ENCODE results near the gene KCNMA1. TPM values are rescaled to one million over a fixed set of nuclear protein-coding genes. Genes with fewer than 3 reads are reported as not detected.

KCNMA1 gene
- polyA plus RNA-seq, 1 of the 3 experiments (the other 2 are of a cell fraction) = 107 TPM

DNA sequence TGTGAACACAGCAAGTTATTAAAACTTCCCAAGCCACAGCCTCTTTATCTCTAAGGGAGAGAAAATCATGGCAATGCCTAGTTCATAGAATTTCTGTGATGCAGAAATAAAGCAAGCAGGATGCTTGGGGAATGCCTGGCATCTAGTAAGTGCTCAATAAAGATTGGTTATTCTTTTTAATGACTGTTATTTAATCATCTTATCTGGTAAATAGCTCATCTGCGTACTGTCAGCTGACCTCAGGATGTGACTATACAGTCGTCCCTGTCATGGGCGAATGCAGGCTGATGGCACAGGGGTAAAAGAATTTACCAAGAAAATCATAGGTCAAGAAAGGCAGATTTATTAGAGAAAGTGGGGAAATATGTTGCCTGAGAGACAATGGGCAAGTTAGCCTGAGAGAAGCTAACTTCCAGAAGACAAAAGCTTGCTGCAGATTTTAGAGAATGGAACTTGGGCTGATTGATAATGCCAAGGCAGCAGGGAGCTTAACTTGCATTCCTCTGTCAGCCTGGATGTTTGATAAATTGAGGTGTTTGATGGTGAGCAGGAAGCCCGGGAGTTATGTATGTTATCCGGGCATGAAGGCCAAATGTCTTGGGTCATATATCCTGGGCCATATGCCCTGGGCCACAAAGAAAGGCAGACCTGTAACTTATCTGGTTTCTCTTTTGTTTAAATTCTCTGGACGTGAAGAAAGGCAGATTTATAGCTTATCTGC is 126.0 kb downstream of the KCNMA1 start (continued):
- TF ChIP-seq, protein P1, sequence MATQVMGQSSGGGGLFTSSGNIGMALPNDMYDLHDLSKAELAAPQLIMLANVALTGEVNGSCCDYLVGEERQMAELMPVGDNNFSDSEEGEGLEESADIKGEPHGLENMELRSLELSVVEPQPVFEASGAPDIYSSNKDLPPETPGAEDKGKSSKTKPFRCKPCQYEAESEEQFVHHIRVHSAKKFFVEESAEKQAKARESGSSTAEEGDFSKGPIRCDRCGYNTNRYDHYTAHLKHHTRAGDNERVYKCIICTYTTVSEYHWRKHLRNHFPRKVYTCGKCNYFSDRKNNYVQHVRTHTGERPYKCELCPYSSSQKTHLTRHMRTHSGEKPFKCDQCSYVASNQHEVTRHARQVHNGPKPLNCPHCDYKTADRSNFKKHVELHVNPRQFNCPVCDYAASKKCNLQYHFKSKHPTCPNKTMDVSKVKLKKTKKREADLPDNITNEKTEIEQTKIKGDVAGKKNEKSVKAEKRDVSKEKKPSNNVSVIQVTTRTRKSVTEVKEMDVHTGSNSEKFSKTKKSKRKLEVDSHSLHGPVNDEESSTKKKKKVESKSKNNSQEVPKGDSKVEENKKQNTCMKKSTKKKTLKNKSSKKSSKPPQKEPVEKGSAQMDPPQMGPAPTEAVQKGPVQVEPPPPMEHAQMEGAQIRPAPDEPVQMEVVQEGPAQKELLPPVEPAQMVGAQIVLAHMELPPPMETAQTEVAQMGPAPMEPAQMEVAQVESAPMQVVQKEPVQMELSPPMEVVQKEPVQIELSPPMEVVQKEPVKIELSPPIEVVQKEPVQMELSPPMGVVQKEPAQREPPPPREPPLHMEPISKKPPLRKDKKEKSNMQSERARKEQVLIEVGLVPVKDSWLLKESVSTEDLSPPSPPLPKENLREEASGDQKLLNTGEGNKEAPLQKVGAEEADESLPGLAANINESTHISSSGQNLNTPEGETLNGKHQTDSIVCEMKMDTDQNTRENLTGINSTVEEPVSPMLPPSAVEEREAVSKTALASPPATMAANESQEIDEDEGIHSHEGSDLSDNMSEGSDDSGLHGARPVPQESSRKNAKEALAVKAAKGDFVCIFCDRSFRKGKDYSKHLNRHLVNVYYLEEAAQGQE (IDR thresholded peaks at IDR 0.05; ENCODE audit: low read depth, low read length) = peak; percentile 27; the same call in 1 of the 2 replicates
- TF ChIP-seq, protein P2, sequence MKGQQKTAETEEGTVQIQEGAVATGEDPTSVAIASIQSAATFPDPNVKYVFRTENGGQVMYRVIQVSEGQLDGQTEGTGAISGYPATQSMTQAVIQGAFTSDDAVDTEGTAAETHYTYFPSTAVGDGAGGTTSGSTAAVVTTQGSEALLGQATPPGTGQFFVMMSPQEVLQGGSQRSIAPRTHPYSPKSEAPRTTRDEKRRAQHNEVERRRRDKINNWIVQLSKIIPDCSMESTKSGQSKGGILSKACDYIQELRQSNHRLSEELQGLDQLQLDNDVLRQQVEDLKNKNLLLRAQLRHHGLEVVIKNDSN (IDR thresholded peaks at IDR 0.05; ENCODE audit: borderline replicate concordance, low read depth) = no peak; the same call in 1 of the 2 replicates
- peak; percentile 58; the same call in 1 of the 2 replicates for TF ChIP-seq RXRA (IDR thresholded peaks at IDR 0.05; ENCODE audit: borderline replicate concordance, low read depth)
- TF ChIP-seq NFIC (IDR thresholded peaks at IDR 0.05; ENCODE audit: borderline replicate concordance) = peak; percentile 65
- TF ChIP-seq, protein P3, sequence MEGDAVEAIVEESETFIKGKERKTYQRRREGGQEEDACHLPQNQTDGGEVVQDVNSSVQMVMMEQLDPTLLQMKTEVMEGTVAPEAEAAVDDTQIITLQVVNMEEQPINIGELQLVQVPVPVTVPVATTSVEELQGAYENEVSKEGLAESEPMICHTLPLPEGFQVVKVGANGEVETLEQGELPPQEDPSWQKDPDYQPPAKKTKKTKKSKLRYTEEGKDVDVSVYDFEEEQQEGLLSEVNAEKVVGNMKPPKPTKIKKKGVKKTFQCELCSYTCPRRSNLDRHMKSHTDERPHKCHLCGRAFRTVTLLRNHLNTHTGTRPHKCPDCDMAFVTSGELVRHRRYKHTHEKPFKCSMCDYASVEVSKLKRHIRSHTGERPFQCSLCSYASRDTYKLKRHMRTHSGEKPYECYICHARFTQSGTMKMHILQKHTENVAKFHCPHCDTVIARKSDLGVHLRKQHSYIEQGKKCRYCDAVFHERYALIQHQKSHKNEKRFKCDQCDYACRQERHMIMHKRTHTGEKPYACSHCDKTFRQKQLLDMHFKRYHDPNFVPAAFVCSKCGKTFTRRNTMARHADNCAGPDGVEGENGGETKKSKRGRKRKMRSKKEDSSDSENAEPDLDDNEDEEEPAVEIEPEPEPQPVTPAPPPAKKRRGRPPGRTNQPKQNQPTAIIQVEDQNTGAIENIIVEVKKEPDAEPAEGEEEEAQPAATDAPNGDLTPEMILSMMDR (IDR thresholded peaks at IDR 0.05) = no peak
- TF ChIP-seq, protein P4, sequence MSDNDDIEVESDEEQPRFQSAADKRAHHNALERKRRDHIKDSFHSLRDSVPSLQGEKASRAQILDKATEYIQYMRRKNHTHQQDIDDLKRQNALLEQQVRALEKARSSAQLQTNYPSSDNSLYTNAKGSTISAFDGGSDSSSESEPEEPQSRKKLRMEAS (IDR thresholded peaks at IDR 0.05; ENCODE audit: low read depth) = no peak; the same call in 1 of the 2 replicates
- no peak for TF ChIP-seq RAD21 (IDR thresholded peaks at IDR 0.05; ENCODE audit: low read length)
- TF ChIP-seq EZH2phosphoT487 (IDR thresholded peaks at IDR 0.05; ENCODE audit: borderline replicate concordance, low read depth) = no peak
- TF ChIP-seq SMC3 (IDR thresholded peaks at IDR 0.05; ENCODE audit: low read depth, low read length) = no peak
- TF ChIP-seq FOXM1 (IDR thresholded peaks at IDR 0.05; ENCODE audit: low read depth) = 0 out of 2 replicates have a peak, but pooled peaks have one; percentile 60
- TF ChIP-seq EP300 (IDR thresholded peaks at IDR 0.05; ENCODE audit: borderline replicate concordance in 1 of 2, low read depth in 1 of 2, low read length in 1 of 2) = peak; percentile 24 to 89; a peak in 2 of 4 replicates
- peak; percentile 33; the same call in 1 of the 2 replicates for TF ChIP-seq JUND (IDR thresholded peaks at IDR 0.05)
- 0 out of 2 replicates have a peak, but pooled peaks have one; percentile 22 for TF ChIP-seq RCOR1 (IDR thresholded peaks at IDR 0.05; ENCODE audit: low read length)
- TF ChIP-seq, protein P5, sequence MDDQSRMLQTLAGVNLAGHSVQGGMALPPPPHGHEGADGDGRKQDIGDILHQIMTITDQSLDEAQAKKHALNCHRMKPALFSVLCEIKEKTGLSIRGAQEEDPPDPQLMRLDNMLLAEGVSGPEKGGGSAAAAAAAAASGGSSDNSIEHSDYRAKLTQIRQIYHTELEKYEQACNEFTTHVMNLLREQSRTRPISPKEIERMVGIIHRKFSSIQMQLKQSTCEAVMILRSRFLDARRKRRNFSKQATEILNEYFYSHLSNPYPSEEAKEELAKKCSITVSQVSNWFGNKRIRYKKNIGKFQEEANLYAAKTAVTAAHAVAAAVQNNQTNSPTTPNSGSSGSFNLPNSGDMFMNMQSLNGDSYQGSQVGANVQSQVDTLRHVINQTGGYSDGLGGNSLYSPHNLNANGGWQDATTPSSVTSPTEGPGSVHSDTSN (IDR thresholded peaks at IDR 0.05) = peak; percentile 92
- TF ChIP-seq, protein P6, sequence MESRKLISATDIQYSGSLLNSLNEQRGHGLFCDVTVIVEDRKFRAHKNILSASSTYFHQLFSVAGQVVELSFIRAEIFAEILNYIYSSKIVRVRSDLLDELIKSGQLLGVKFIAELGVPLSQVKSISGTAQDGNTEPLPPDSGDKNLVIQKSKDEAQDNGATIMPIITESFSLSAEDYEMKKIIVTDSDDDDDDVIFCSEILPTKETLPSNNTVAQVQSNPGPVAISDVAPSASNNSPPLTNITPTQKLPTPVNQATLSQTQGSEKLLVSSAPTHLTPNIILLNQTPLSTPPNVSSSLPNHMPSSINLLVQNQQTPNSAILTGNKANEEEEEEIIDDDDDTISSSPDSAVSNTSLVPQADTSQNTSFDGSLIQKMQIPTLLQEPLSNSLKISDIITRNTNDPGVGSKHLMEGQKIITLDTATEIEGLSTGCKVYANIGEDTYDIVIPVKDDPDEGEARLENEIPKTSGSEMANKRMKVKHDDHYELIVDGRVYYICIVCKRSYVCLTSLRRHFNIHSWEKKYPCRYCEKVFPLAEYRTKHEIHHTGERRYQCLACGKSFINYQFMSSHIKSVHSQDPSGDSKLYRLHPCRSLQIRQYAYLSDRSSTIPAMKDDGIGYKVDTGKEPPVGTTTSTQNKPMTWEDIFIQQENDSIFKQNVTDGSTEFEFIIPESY (IDR thresholded peaks at IDR 0.05; ENCODE audit: borderline replicate concordance, low read depth) = peak; percentile 19; the same call in 1 of the 2 replicates
- TF ChIP-seq FOXJ3 (CRISPR knock-in tag; IDR thresholded peaks at IDR 0.05) = no peak
- TF ChIP-seq SIN3A (IDR thresholded peaks at IDR 0.05; ENCODE audit: borderline replicate concordance, low read depth, low read length) = peak; percentile 68; the same call in 1 of the 2 replicates
- no peak for TF ChIP-seq CHD2 (IDR thresholded peaks at IDR 0.05; ENCODE audit: low read length, partially characterized antibody)
- TF ChIP-seq ELF1 (IDR thresholded peaks at IDR 0.05) = peak; percentile 8; the same call in 1 of the 2 replicates
- TF ChIP-seq YY1 (IDR thresholded peaks at IDR 0.05; ENCODE audit: low read depth) = no peak
- no peak for TF ChIP-seq FOSL2 (IDR thresholded peaks at IDR 0.05; ENCODE audit: borderline replicate concordance, low read depth)
- TF ChIP-seq GABPA (IDR thresholded peaks at IDR 0.05; ENCODE audit: low read depth) = peak; percentile 13; the same call in 1 of the 2 replicates
- TF ChIP-seq, protein P7, sequence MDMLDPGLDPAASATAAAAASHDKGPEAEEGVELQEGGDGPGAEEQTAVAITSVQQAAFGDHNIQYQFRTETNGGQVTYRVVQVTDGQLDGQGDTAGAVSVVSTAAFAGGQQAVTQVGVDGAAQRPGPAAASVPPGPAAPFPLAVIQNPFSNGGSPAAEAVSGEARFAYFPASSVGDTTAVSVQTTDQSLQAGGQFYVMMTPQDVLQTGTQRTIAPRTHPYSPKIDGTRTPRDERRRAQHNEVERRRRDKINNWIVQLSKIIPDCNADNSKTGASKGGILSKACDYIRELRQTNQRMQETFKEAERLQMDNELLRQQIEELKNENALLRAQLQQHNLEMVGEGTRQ (IDR thresholded peaks at IDR 0.05; ENCODE audit: borderline replicate concordance, low read depth, low read length) = no peak
- TF ChIP-seq RFX5 (IDR thresholded peaks at IDR 0.05; ENCODE audit: low read length) = no peak
- TF ChIP-seq GATA2 (CRISPR knock-in tag; IDR thresholded peaks at IDR 0.05) = no peak

All from SK-N-SH (cell line).